H1 (cell line): ENCODE results near the gene ERCC3. TPM values are rescaled to one million over a fixed set of nuclear protein-coding genes. Genes with fewer than 3 reads are reported as not detected.

ENCODE experiments used
- CTCF ChIA-PET: fragments of 300-600 bp; sonication (Branson Sonifier 250); formaldehyde crosslinking; loops from one replicate; lab custom pipeline; 2021; ENCODE audit not compliant: partially characterized antibody; lab: Charles Lee
- POLR2A ChIA-PET: fragments of 300-600 bp; sonication (Branson Sonifier 250); formaldehyde crosslinking; loops from one replicate; lab custom pipeline; 2021; ENCODE audit warnings: inconsistent platforms; ENCODE audit not compliant: partially characterized antibody; lab: Charles Lee
- DNase-seq, 2 experiments: peaks; one replicate each; pipeline versions ENCODE4 v3.0.0 to v3.0.0-alpha.2; 2010 to 2022; ENCODE audit warnings: low spot score in 2 of 2, low read depth in 1 of 2, mixed read lengths in 1 of 2
- FAIRE-seq: peaks from 2 replicates; lab custom pipeline; 2011; peaks lifted over from hg19 to GRCh38; lab: Jason Lieb, UNC
- H2AFZ ChIP-seq: 2 replicates; pipeline ENCODE4 v1.8.1; 2012; ENCODE audit warnings: low read length, inconsistent platforms
- H2AK5ac ChIP-seq: 2 replicates; pipeline ENCODE4 v1.6.1; 2013; ENCODE audit warnings: low read depth, low read length
- H2BK120ac ChIP-seq: replicated peaks from 2 replicates; pipeline ENCODE3; 2013; ENCODE audit warnings: low read depth, low read length, inconsistent platforms
- H2BK12ac ChIP-seq: 2 replicates; pipeline ENCODE4 v1.6.1; 2013; ENCODE audit warnings: low read depth, low read length
- H2BK15ac ChIP-seq: 2 replicates; pipeline ENCODE4 v1.6.1; 2013; ENCODE audit warnings: low read length
- H2BK20ac ChIP-seq: 2 replicates; pipeline ENCODE4 v1.6.1; 2013; ENCODE audit warnings: low read length
- H2BK5ac ChIP-seq: 2 replicates; pipeline ENCODE4 v1.6.1; 2013; ENCODE audit warnings: low read depth, low read length
- H3K14ac ChIP-seq: 2 replicates; pipeline ENCODE4 v1.6.1; 2013; ENCODE audit warnings: inconsistent platforms; ENCODE audit not compliant: insufficient read length
- H3K18ac ChIP-seq: 2 replicates; pipeline ENCODE4 v1.6.1; 2013; ENCODE audit warnings: low read length; ENCODE audit errors: extremely low read depth
- H3K23ac ChIP-seq: 2 replicates; pipeline ENCODE4 v1.6.1; 2013; ENCODE audit warnings: inconsistent platforms; ENCODE audit not compliant: insufficient read length
- H3K23me2 ChIP-seq: 2 replicates; pipeline ENCODE4 v1.6.1; 2013; ENCODE audit warnings: low read depth, low read length
- H3K27ac ChIP-seq: 2 replicates; pipeline ENCODE4 v1.6.1; 2011; ENCODE audit warnings: low read depth, low read length, inconsistent platforms
- H3K27me3 ChIP-seq, 4 experiments: replicated peaks in 1 of 4; 1 replicate in 1 of 4; 2 replicates in 3 of 4; pipeline versions ENCODE4 v1.6.1 to v1.8.1; 2011 to 2013; ENCODE audit warnings: low read length in 3 of 4, mild to moderate bottlenecking in 3 of 4, inconsistent platforms in 2 of 4, mixed read lengths in 2 of 4, moderate library complexity in 1 of 4; ENCODE audit not compliant: control insufficient read depth in 3 of 4, insufficient read depth in 3 of 4; ENCODE audit errors: extremely low read depth in 1 of 4
- H3K36me3 ChIP-seq, 4 experiments: 2 replicates each; pipeline versions ENCODE4 v1.6.1 to v1.8.1; 2011 to 2013; ENCODE audit warnings: mild to moderate bottlenecking in 4 of 4, low read length in 3 of 4, moderate library complexity in 2 of 4, control low read depth in 1 of 4, inconsistent platforms in 1 of 4; ENCODE audit not compliant: insufficient read depth in 4 of 4, control insufficient read depth in 2 of 4
- H3K4ac ChIP-seq: replicated peaks from 2 replicates; pipeline ENCODE3; 2013; ENCODE audit warnings: low read length, low read depth, mixed read lengths, inconsistent platforms; ENCODE audit not compliant: insufficient read length
- H3K4me1 ChIP-seq, 4 experiments: replicated peaks in 1 of 4; 1 replicate in 1 of 4; 2 replicates in 3 of 4; pipeline versions ENCODE4 v1.6.1 to v1.8.1; 2011 to 2013; ENCODE audit warnings: low read length in 3 of 4, inconsistent platforms in 2 of 4, mixed read lengths in 1 of 4; ENCODE audit not compliant: insufficient read depth in 4 of 4, control insufficient read depth in 3 of 4
- H3K4me2 ChIP-seq, 2 experiments: 2 replicates each; pipeline versions ENCODE4 v1.6.1 to v1.8.1; 2011 to 2013; ENCODE audit warnings: low read depth in 2 of 2, low read length in 2 of 2, control low read depth in 1 of 2, inconsistent platforms in 1 of 2, mild to moderate bottlenecking in 1 of 2; ENCODE audit not compliant: insufficient read depth in 1 of 2
- H3K4me3 ChIP-seq, 4 experiments: fragments of 200-600, 300-600 bp in 1 of 4; sonication (generic), shearing (Covaris generic), sonication (Bioruptor Twin) in 1 of 4; 2 replicates each; pipeline versions ENCODE4 v1.5.1 to v1.8.1; 2011 to 2016; ENCODE audit warnings: low read length in 4 of 4, low read depth in 3 of 4, control low read depth in 2 of 4, inconsistent platforms in 2 of 4, mild to moderate bottlenecking in 2 of 4, mixed read lengths in 1 of 4, moderate library complexity in 1 of 4; ENCODE audit not compliant: insufficient read depth in 2 of 4; ENCODE audit errors: extremely low read depth in 1 of 4
- H3K56ac ChIP-seq: replicated peaks from 2 replicates; pipeline ENCODE3; 2013; ENCODE audit warnings: low read depth, mild to moderate bottlenecking, mixed read lengths, low read length, inconsistent platforms; ENCODE audit not compliant: insufficient read length
- H3K79me1 ChIP-seq: 2 replicates; pipeline ENCODE4 v1.6.1; 2013; ENCODE audit warnings: low read depth, low read length, control low read depth
- H3K79me2 ChIP-seq, 2 experiments: 2 replicates each; pipeline versions ENCODE4 v1.6.1 to v1.8.1; 2012 to 2013; ENCODE audit warnings: low read length in 2 of 2, mild to moderate bottlenecking in 2 of 2, inconsistent platforms in 1 of 2; ENCODE audit not compliant: insufficient read depth in 2 of 2, control insufficient read depth in 1 of 2
- H3K9ac ChIP-seq, 4 experiments: replicated peaks in 1 of 4; 1 replicate in 1 of 4; 2 replicates in 3 of 4; pipeline versions ENCODE4 v1.6.1 to v1.8.1; 2011 to 2013; ENCODE audit warnings: low read depth in 3 of 4, low read length in 3 of 4, control low read depth in 2 of 4, mild to moderate bottlenecking in 2 of 4, moderate library complexity in 2 of 4, inconsistent platforms in 1 of 4; ENCODE audit errors: extremely low read depth in 1 of 4
- H3K9me3 ChIP-seq, 2 experiments: 2 replicates each; pipeline versions ENCODE4 v1.6.1 to v1.8.1; 2012 to 2013; ENCODE audit warnings: mild to moderate bottlenecking in 2 of 2, moderate library complexity in 2 of 2, control low read depth in 1 of 2, inconsistent platforms in 1 of 2, low read depth in 1 of 2, low read length in 1 of 2, mixed read lengths in 1 of 2; ENCODE audit not compliant: insufficient read depth in 2 of 2
- H4K20me1 ChIP-seq, 2 experiments: replicated peaks in 1 of 2; 2 replicates each; pipeline versions ENCODE3 to v1.8.1; 2011 to 2013; ENCODE audit warnings: inconsistent platforms in 2 of 2, low read length in 2 of 2, mild to moderate bottlenecking in 1 of 2; ENCODE audit not compliant: insufficient read depth in 2 of 2, control insufficient read depth in 1 of 2
- H4K5ac ChIP-seq: 2 replicates; pipeline ENCODE4 v1.6.1; 2013; ENCODE audit warnings: low read length, low read depth, mixed read lengths, inconsistent platforms; ENCODE audit not compliant: insufficient read length
- H4K8ac ChIP-seq: 2 replicates; pipeline ENCODE4 v1.8.0; 2013; ENCODE audit warnings: mild to moderate bottlenecking, moderate library complexity, low read length, inconsistent platforms; ENCODE audit not compliant: insufficient read depth; ENCODE audit errors: extremely low read depth
- H4K91ac ChIP-seq: replicated peaks from 2 replicates; pipeline ENCODE3; 2013; ENCODE audit warnings: low read length, mixed read lengths, inconsistent platforms; ENCODE audit not compliant: insufficient read length
- CHD1 ChIP-seq: IDR thresholded peaks from 2 replicates; pipeline ENCODE4 v1.6.1; 2012; ENCODE audit warnings: low read depth, low read length, improper control_type of control experiment
- KDM1A ChIP-seq: fragments of 200-600, 300-600 bp; sonication (generic); IDR thresholded peaks from 2 replicates; pipeline ENCODE4 v1.7.1; 2016; ENCODE audit warnings: mild to moderate bottlenecking, low read length, borderline replicate concordance
- PHF8 ChIP-seq: fragments of 200-600 bp; sonication (generic); conservative IDR thresholded peaks from 2 replicates; pipeline ENCODE4 v1.7.1; 2012; ENCODE audit warnings: low read depth, mild to moderate bottlenecking, inconsistent platforms, low read length, moderate library complexity
- RNF2 ChIP-seq: fragments of 200-900, 300-1000 bp; sonication (generic); IDR thresholded peaks from 2 replicates; pipeline ENCODE4 v1.7.1; 2016; ENCODE audit warnings: borderline replicate concordance, low read depth, mild to moderate bottlenecking, antibody characterized with exemption, low read length; ENCODE audit not compliant: poor library complexity, severe bottlenecking; ENCODE audit errors: missing control alignments
- SP1 ChIP-seq: IDR thresholded peaks from 2 replicates; pipeline ENCODE4 v1.6.1; 2011; ENCODE audit warnings: low read depth, low read length
- SP4 ChIP-seq: IDR thresholded peaks from 2 replicates; pipeline ENCODE4 v1.6.1; 2012; ENCODE audit warnings: low read length, inconsistent platforms
- TAF7 ChIP-seq: optimal IDR thresholded peaks from 2 replicates; pipeline ENCODE3; 2011; ENCODE audit warnings: low read depth, mild to moderate bottlenecking, inconsistent platforms, low read length, moderate library complexity, borderline replicate concordance
- WGBS, 2 experiments: shearing (Covaris generic) in 1 of 2; methylation state at CpG; one replicate each; pipeline versions ENCODE4 v1.1.6 to v1.1.7; 2013 to 2015; ENCODE audit warnings: low lambda C conversion rate in 2 of 2, mixed read lengths in 2 of 2, inconsistent platforms in 1 of 2, low coverage in 1 of 2, missing lambda C conversion rate in 1 of 2; ENCODE audit not compliant: insufficient replicate concordance in 2 of 2, insufficient coverage in 1 of 2, insufficient read length in 1 of 2; ENCODE audit errors: extremely low coverage in 1 of 2, missing lambda C conversion rate in 1 of 2; 5-methylcytosine and 5-hydroxymethylcytosine counted together
- long read RNA-seq, 2 experiments: library from RNA in 1 of 2; library from capped mRNA in 1 of 2; stranded (forward); transcript quantifications; one replicate each; pipeline ENCODE4 v2.0.0, GENCODE V29; 2021; ENCODE audit warnings: inconsistent platforms in 1 of 2
- polyA minus RNA-seq, 3 experiments: library from RNA; depleted of rRNA, polyadenylated mRNA; stranded (reverse); fragments of >200 nt; gene quantifications; 1 replicate in 2 of 3; 2 replicates in 1 of 3; pipeline ENCODE4 v1.2.3, GENCODE V29; 2011
- polyA plus RNA-seq, 7 experiments: library from polyadenylated mRNA; depleted of rRNA in 3 of 7; stranded (reverse) in 5 of 7; unstranded in 2 of 7; fragments of >200 nt in 5 of 7; fragments of 200-250 nt in 2 of 7; gene quantifications; 1 replicate in 5 of 7; 2 replicates in 1 of 7; 4 replicates in 1 of 7; pipeline versions ENCODE4 v1.2.1 to v1.2.3, GENCODE V29; 2011 to 2013; ENCODE audit warnings: missing spikeins in 2 of 7, mixed read lengths in 2 of 7
- total RNA-seq: library from RNA; stranded (reverse); fragmentation: NEBNext Ultra II Directional; extraction: Animal tissue kit (Norgen Biotek cat#: 25700); gene quantifications from 2 replicates; pipeline ENCODE4 v1.2.1, GENCODE V29; 2021

Gene ERCC3
- 48.9 and 52.3 TPM in 2 replicates for total RNA-seq
- polyA plus RNA-seq (2011; rRNA removed) = 41.8 and 44.8 TPM in 2 replicates
- 57.2 TPM for polyA plus RNA-seq (2011; cell fraction: cytosol; rRNA removed)
- polyA plus RNA-seq (2011; cell fraction: nucleus; rRNA removed) = 120 TPM
- polyA plus RNA-seq (2012, experiment 1 of 2) = 46.8 to 54.4 TPM (median 52.8 TPM) in 4 replicates
- polyA plus RNA-seq (2012, experiment 2 of 2) = 15.8 TPM
- 32.3 TPM for polyA plus RNA-seq (2013, experiment 1 of 2)
- polyA plus RNA-seq (2013, experiment 2 of 2) = 32.6 TPM
- polyA minus RNA-seq (2011; rRNA and poly(A)+ RNA removed) = 64.9 and 71.8 TPM in 2 replicates
- polyA minus RNA-seq (2011; cell fraction: cytosol; rRNA and poly(A)+ RNA removed) = 31.3 TPM
- polyA minus RNA-seq (2011; cell fraction: nucleus; rRNA and poly(A)+ RNA removed) = 93.4 TPM
- long read RNA-seq, experiment 1, full-length matches to known transcripts = 1 of 25 reads
- long read RNA-seq, experiment 1, partial matches to known transcripts = 11 of 25 reads
- long read RNA-seq, experiment 1, other reads (novel, unspliced or antisense) = 13 of 25 reads
- long read RNA-seq, experiment 2, transcript ERCC3-201 (15 exons, 2,750 nt) = major isoform, 37 of 48 reads
- long read RNA-seq, experiment 2, partial matches to known transcripts = 5 of 48 reads
- long read RNA-seq, experiment 2, other reads (novel, unspliced or antisense) = 6 of 48 reads

GRCh38 chr2:127293748-127294562 lies at the start of gene ERCC3:
TSS of gene ERCC3 (minus strand) at chr2:127294144. CDS start at chr2:127294081, 63 bp downstream.
- H2BK15ac ChIP-seq = no peak within 1 kb of the TSS
- H4K91ac ChIP-seq = peak within 1 kb of the TSS; percentile 84
- H3K23me2 ChIP-seq = peaks cover 4% of the 10 kb centered on the region
- peaks cover 12 to 35% (median 31%) of the 10 kb centered on the region in 4 experiments for H3K36me3 ChIP-seq
- H3K27me3 ChIP-seq = no peaks in the 10 kb centered on the region
- H3K4me1 ChIP-seq = peaks cover 0 to 4% (median 4%) of the 10 kb centered on the region in 4 experiments; a peak in 4 of 7 replicates
- H3K56ac ChIP-seq = peak within 1 kb of the TSS; percentile 79
- FAIRE-seq (no peak), DNase-seq (peak; percentile 53 to 88)
- no peak within 1 kb of the TSS for H3K23ac ChIP-seq
- ChIA-PET POLR2A (interaction anchor here (0.7 to 2.5 kb wide), 22 partner anchors 10 to 409 kb away, joined by 3 to 14 read pairs (median 3); no protein-coding TSS in a partner anchor), CTCF (interaction anchor here (0.6 to 2.2 kb wide), 18 partner anchors 12 to 345 kb away, joined by 3 to 9 read pairs (median 4); no protein-coding TSS in a partner anchor)
- 0 out of 2 replicates have a peak within 1 kb of the TSS, but pooled peaks have one; percentile 70 for H2AK5ac ChIP-seq
- H2BK5ac ChIP-seq = peak within 1 kb of the TSS; percentile 74; the same call in 1 of the 2 replicates
- H3K18ac ChIP-seq = peak within 1 kb of the TSS; percentile 74
- H4K20me1 ChIP-seq = peaks cover 0 to 3% of the 10 kb centered on the region in 2 experiments
- no peak within 1 kb of the TSS for H2BK20ac ChIP-seq
- H3K4me3 ChIP-seq = peak within 1 kb of the TSS; percentile 57 to 87 (median 78)
- 2% methylated on average over 55 of the region's 55 CpGs; no CpG with 5 or more reads in 1 of the 2 experiments for WGBS, 2 experiments
- H3K14ac ChIP-seq = no peak within 1 kb of the TSS
- peak within 1 kb of the TSS; percentile 97; the same call in 1 of the 2 replicates for H4K8ac ChIP-seq
- peak within 1 kb of the TSS; percentile 68 to 90 (median 86) for H3K9ac ChIP-seq
- H3K4ac ChIP-seq = peak within 1 kb of the TSS; percentile 89
- H2BK120ac ChIP-seq = no peak within 1 kb of the TSS
- H3K79me2 ChIP-seq = peaks cover 0 to 13% of the 10 kb centered on the region in 2 experiments; a peak in 2 of 4 replicates
- H3K27ac ChIP-seq = peak within 1 kb of the TSS; percentile 66
- no peaks in the 10 kb centered on the region for H3K9me3 ChIP-seq
- H3K4me2 ChIP-seq = peak within 1 kb of the TSS; percentile 66 to 92
- H3K79me1 ChIP-seq = peaks cover 3% of the 10 kb centered on the region; the same call in 1 of the 2 replicates
- H2AFZ ChIP-seq = peak within 1 kb of the TSS; percentile 43; the same call in 1 of the 2 replicates
- peak within 1 kb of the TSS; percentile 94 for H4K5ac ChIP-seq
- H2BK12ac ChIP-seq = no peak within 1 kb of the TSS
- TF ChIP-seq SP4 = no peak
- no peak for TF ChIP-seq SP1
- peak; percentile 97 for TF ChIP-seq PHF8
- no peak for TF ChIP-seq CHD1
- no peak for TF ChIP-seq KDM1A
- no peak for TF ChIP-seq RNF2
- peak; percentile 62 for TF ChIP-seq TAF7
